Heart right ventricle (tissue), 16 donors: Measurements from ENCODE around the gene SDF2L1. TPM values are rescaled to one million over a fixed set of nuclear protein-coding genes. Genes with fewer than 3 reads are reported as not detected.
A peak's percentile ranks its signal among the peaks of the same experiment; 100 is the strongest.
"Not testable (repeated sequence)": the region's sequence is repeated elsewhere in the genome, so short reads cannot be mapped to it uniquely, and the experiment has no call there.

Experiments
- ATAC-seq, 8 donors: fragments of 200-7000 bp; cut with Tn5 transposase; one replicate each; pipeline ENCODE4 v1.9.1; 2020; ENCODE audit warnings: mild to moderate bottlenecking in 8 of 8, moderate library complexity in 8 of 8, moderate number of reproducible peaks in 1 of 8
- DNase-seq, 2 donors: peaks; one replicate each; pipeline ENCODE4 v3.0.0-alpha.2; 2020
- H3K27ac ChIP-seq, 10 donors: fragments of 200-600 bp; sonication (generic) in 2 of 10; one replicate each; pipeline versions ENCODE4 v1.5.0 to v1.8.0; 2020 to 2022; ENCODE audit warnings: mild to moderate bottlenecking in 3 of 10
- H3K27me3 ChIP-seq, 7 donors: fragments of 200-600 bp; one replicate each; pipeline ENCODE4 v1.8.0; 2021 to 2022; ENCODE audit warnings: mild to moderate bottlenecking in 2 of 7
- H3K36me3 ChIP-seq, 9 donors: fragments of 200-600 bp; sonication (generic) in 1 of 9; one replicate each; pipeline versions ENCODE4 v1.5.0 to v1.8.0; 2020 to 2022; ENCODE audit warnings: mild to moderate bottlenecking in 2 of 9
- H3K4me1 ChIP-seq, 9 donors: fragments of 200-600 bp; sonication (generic) in 1 of 9; one replicate each; pipeline versions ENCODE4 v1.5.0 to v1.8.0; 2020 to 2022; ENCODE audit warnings: mild to moderate bottlenecking in 4 of 9
- H3K4me3 ChIP-seq, 10 donors: fragments of 200-600 bp; sonication (generic) in 2 of 10; one replicate each; pipeline versions ENCODE4 v1.5.0 to v1.8.0; 2020 to 2022; ENCODE audit warnings: mild to moderate bottlenecking in 7 of 10, moderate library complexity in 2 of 10
- H3K9me3 ChIP-seq, 11 donors: fragments of 200-600 bp in 10 of 11; sonication (generic) in 2 of 11; one replicate each; pipeline versions ENCODE4 v1.5.0 to v1.8.0; 2013 to 2022; ENCODE audit warnings: mild to moderate bottlenecking in 2 of 11, control low read depth in 1 of 11, moderate library complexity in 1 of 11
- WGBS, 2 donors: extraction: QIAGEN DNeasy Blood & Tissue Kit; methylation state at CpG; one replicate each; pipeline ENCODE4 v1.1.7; 2013; ENCODE audit warnings: inconsistent platforms in 1 of 2; 5-methylcytosine and 5-hydroxymethylcytosine counted together
- intact Hi-C, 10 donors: fragments of 100-400 bp; cut with DNase I; formaldehyde crosslinking; loops; one replicate each; pipeline versions ENCODE4 v1.11.1 to v1.14.2; 2022
- microRNA-seq, 2 donors: library from miRNA; unstranded; fragments of <30 nt; microRNA quantifications; one replicate each; pipeline ENCODE4 v1.2.0, GENCODE V29; 2021
- polyA plus RNA-seq, 2 donors: library from polyadenylated mRNA; stranded (reverse); fragments of 200-250 nt; gene quantifications; one replicate each; pipeline ENCODE4 v1.2.3, GENCODE V29; 2013
- total RNA-seq, 10 donors: library from RNA; stranded (reverse); fragmentation: NEBNext Ultra II Directional in 3 of 10; extraction: Animal tissue kit (Norgen Biotek cat#: 25700) in 3 of 10; gene quantifications; one replicate each; pipeline versions ENCODE4 v1.2.1 to v1.2.4, GENCODE V29; 2021 to 2023
- TF ChIP-seq, protein P1 (sequence below), 9 donors: fragments of 200-600 bp; sonication (generic) in 2 of 9; IDR thresholded peaks; one replicate each; pipeline versions ENCODE4 v1.5.0 to v1.8.0; 2021 to 2022; ENCODE audit warnings: antibody characterized with exemption in 9 of 9, mild to moderate bottlenecking in 5 of 9, moderate library complexity in 1 of 9
- donor health status: Arrhythmogenic right ventricular cardiomyopathy.
- donor health status: ischemic (EF 13 %, LVEDD 7.1; RV severe dilation, severe dysfunction).
- donor health status: healthy with polysubstance abuse.
- donor health status: DM: no; HTN: yes; CAD: no.
- donor health status: DM: no; HTN: no; CAD: no.
- donor health status: ischemic (EF 25% LVEDD 6.9; RV normal size, moderate dysfunction).
- donor health status: ischemic (EF 25% LVEDD 5.7; RV mildly dilated, moderate dysfunction).
- donor health status: healthy.
- donor health status: DM: yes; HTN: yes; CAD: no.
- donor health status: Ischemic cardiomyopathy.
- donor health status: ischemic (EF 35%, LVEDD 5.7; RV mildly dilated, moderate dysfunction).
- donor health status: nonischemic (EF 11% LVEDD 7.7; RV severe dilation, severe dysfunction).
- donor health status: DM: yes; HTN: yes; CAD: no.
- donor health status: PGD.
- donor health status: ischemic (EF 29% LVEDD 5.4; RV normal size, mild dysfunction).
- donor health status: nonischemic (EF 23%, LVEDD 6.1; RV moderate dilation, normal function).

The SDF2L1 gene
- total and polyA plus RNA-seq, 12 donors = 10.8 to 325 (median 18.3) TPM

DNA sequence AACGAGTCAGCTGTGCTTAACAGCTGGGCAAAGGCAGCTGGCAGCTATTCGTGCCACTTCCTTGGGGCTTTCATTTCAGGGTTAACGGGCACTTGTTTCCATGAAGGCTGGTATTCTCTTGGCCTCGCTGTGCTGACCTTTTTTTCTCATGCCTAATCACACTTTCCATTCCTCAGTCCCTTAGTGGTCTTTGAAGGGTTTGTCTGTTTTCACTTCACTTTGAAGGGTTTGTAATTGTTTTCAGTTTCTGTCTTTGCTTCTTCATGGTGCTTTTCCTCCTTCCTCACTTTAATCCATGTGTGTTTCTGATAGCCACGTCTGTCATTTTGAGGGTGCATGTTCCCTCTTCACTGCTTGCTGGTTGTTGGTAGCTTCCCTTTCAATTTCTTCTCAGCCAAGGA is 48.3 kb downstream of the SDF2L1 start:
- 61 to 63% methylated on average over 5 of the region's 5 CpGs for WGBS, 2 donors
- ATAC-seq (no peak), DNase-seq (no peak)
- peak overlapping the region in 1 of 10 donors; percentile 14 for H3K27ac ChIP-seq
- H3K27me3 ChIP-seq = no peaks in the 10 kb centered on the region
- H3K4me1 ChIP-seq = no peaks in the 10 kb centered on the region
- intact Hi-C loops = no loop called here
- no peaks in the 10 kb centered on the region for H3K9me3 ChIP-seq
- TF ChIP-seq, protein P1, sequence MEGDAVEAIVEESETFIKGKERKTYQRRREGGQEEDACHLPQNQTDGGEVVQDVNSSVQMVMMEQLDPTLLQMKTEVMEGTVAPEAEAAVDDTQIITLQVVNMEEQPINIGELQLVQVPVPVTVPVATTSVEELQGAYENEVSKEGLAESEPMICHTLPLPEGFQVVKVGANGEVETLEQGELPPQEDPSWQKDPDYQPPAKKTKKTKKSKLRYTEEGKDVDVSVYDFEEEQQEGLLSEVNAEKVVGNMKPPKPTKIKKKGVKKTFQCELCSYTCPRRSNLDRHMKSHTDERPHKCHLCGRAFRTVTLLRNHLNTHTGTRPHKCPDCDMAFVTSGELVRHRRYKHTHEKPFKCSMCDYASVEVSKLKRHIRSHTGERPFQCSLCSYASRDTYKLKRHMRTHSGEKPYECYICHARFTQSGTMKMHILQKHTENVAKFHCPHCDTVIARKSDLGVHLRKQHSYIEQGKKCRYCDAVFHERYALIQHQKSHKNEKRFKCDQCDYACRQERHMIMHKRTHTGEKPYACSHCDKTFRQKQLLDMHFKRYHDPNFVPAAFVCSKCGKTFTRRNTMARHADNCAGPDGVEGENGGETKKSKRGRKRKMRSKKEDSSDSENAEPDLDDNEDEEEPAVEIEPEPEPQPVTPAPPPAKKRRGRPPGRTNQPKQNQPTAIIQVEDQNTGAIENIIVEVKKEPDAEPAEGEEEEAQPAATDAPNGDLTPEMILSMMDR (IDR thresholded peaks at IDR 0.05) = no peak
- peaks cover 0 to 95% (median 54%) of the 10 kb centered on the region in 9 donors for H3K36me3 ChIP-seq
- no peak overlapping the region for H3K4me3 ChIP-seq

DNA sequence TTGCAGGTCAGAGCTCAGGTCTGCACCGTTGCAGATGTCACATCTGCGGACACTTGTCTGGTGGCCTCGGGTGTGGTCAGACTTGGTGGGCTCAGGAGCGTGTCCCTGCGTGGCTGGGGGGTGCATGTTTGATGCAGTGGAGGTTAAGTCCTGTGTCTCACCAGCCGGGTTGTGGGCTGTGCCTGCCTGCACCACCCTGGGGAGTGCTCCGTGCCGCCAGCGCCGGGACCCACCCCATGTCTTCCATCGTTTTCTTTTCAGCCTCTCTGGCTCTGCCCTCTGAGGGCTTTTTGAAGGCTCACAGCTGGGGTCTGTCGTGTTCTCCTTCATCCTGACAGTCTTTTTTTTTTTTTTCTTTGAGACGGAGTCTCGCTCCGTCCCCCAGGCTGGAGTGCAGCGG is 49.7 kb downstream of the SDF2L1 start:
- H3K36me3 ChIP-seq = peaks cover 0 to 95% (median 49%) of the 10 kb centered on the region in 9 donors
- H3K4me3 ChIP-seq = no peak overlapping the region
- TF ChIP-seq, protein P1 (IDR thresholded peaks at IDR 0.05) = no peak
- H3K27ac ChIP-seq = no peak overlapping the region
- 83 to 89% methylated on average over 14 to 16 of the region's 16 CpGs for WGBS, 2 donors
- H3K9me3 ChIP-seq = no peaks in the 10 kb centered on the region
- H3K4me1 ChIP-seq = no peaks in the 10 kb centered on the region
- no peak for DNase-seq
- intact Hi-C loops = no loop called here
- H3K27me3 ChIP-seq = no peaks in the 10 kb centered on the region
- no peak for ATAC-seq

DNA sequence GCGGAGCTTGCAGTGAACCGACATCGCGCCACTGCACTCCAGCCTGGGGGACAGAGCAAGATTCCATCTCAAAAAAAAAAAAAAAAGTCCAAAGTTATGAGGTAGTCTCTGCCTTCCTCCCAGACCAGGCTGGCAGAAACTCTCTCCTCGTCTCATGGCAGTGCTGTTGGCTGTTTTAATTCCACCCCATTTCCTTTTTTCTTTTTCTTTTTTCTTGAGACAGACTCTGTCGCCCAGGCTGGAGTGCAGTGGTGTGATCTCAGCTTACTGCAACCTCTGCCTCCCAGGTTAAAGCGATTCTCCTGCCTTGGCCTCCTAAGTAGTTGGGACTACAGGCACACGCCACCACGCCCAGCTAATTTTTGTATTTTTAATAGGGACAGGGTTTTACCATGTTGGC is 50.8 kb downstream of the SDF2L1 start:
- 90 to 96% methylated on average over 9 of the region's 9 CpGs for WGBS, 2 donors
- H3K27ac ChIP-seq, ATAC-seq, H3K4me3 ChIP-seq, DNase-seq, H3K27me3 ChIP-seq, H3K9me3 ChIP-seq, intact Hi-C loops: not testable (repeated sequence)
- peaks cover 0 to 10% (median 4%) of the 10 kb centered on the region in 9 donors for H3K4me1 ChIP-seq
- peaks cover 0 to 95% (median 49%) of the 10 kb centered on the region in 9 donors for H3K36me3 ChIP-seq

DNA sequence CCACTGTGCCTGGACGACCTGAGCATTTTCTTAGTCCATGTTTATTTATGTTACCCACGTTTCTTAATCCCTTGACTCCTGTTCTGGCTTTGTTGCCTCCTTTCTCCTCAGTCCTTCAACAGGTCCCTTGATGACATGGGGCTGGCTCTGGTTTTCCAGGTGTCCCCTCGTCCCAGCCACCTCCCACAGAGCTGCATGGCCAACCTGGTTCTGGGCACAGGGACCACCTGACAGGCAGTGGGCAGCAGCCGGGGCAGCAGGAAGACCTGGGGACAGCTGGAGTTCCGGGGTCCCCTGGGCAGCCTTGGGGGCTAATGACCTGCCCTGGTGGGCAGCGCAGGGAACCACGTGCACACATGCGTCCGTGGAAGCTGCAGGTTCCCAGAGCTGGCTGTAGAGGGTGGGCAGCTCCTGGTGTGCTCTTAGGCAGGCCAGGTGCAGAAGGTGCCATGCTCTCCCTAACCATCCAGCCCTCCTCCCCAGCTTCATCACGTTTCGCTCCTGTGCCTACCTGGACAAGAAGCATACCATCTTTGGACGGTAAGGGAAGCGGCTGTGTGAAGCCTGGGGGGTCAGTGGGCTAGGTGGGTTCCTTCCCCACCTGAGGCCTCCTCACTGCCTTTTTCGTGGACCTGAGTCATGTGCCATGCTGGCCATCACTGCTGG is 51.4 kb downstream of the SDF2L1 start:
- TF ChIP-seq, protein P1 (IDR thresholded peaks at IDR 0.05) = no peak
- 91 to 94% methylated on average over 14 of the region's 14 CpGs for WGBS, 2 donors
- intact Hi-C loops = no loop called here
- no peaks in the 10 kb centered on the region for H3K9me3 ChIP-seq
- H3K36me3 ChIP-seq = peaks cover 0 to 89% (median 47%) of the 10 kb centered on the region in 9 donors
- no peak overlapping the region for H3K27ac ChIP-seq
- H3K4me1 ChIP-seq = peaks cover 0 to 16% (median 10%) of the 10 kb centered on the region in 9 donors
- DNase-seq = no peak
- no peak overlapping the region for H3K4me3 ChIP-seq
- no peaks in the 10 kb centered on the region for H3K27me3 ChIP-seq
- ATAC-seq = peak in 1 of 8 donors; percentile 11

Small RNA genes within 50 kb of the gene (microRNA-seq; reads per million reads assigned to microRNA genes)
- gene MIR130B (196 to 280 reads per million in 2 donors), gene MIR301B (0 to 0.51 reads per million in 2 donors)

Other genes with a start within 250 kb of the SDF2L1 start
- gene HIC2, start 224.9 kb upstream of the SDF2L1 start, total RNA-seq = 1 to 10 TPM; 1.2 to 2.4 (median 1.8) TPM
- 1 to 10 TPM in 1 of 2 donors, under 1 TPM in 1; 0.65 to 2.0 TPM for gene HIC2, start 224.9 kb upstream of the SDF2L1 start, polyA plus RNA-seq
- gene TMEM191C, start 174.9 kb upstream of the SDF2L1 start, total RNA-seq = 1 to 10 TPM in 2 of 10 donors, under 1 TPM in 6, not detected in 2; 0.26 to 1.8 (median 0.85) TPM
- gene TMEM191C, start 174.9 kb upstream of the SDF2L1 start, polyA plus RNA-seq = 1 to 10 TPM in 1 of 2 donors, under 1 TPM in 1; 0.70 to 1.1 TPM
- under 1 TPM in 6 of 10 donors, not detected in 4; 0.05 to 0.32 (median 0.14) TPM for gene RIMBP3C, start 90.8 kb upstream of the SDF2L1 start, total RNA-seq
- not detected for gene RIMBP3C, start 90.8 kb upstream of the SDF2L1 start, polyA plus RNA-seq
- gene UBE2L3, start 74.6 kb upstream of the SDF2L1 start, total RNA-seq = 10 to 100 TPM; 43.1 to 61.3 (median 49.5) TPM
- 10 to 100 TPM; 52.1 to 63.6 TPM for gene UBE2L3, start 74.6 kb upstream of the SDF2L1 start, polyA plus RNA-seq
- gene YDJC, start 12.3 kb upstream of the SDF2L1 start, total RNA-seq = 1 to 10 TPM; 2.3 to 6.1 (median 4.0) TPM
- gene YDJC, start 12.3 kb upstream of the SDF2L1 start, polyA plus RNA-seq = 10 to 100 TPM; 12.7 to 26.4 TPM
- under 1 TPM in 6 of 10 donors, not detected in 4; 0.11 to 0.35 (median 0.28) TPM for gene CCDC116, start 9.5 kb upstream of the SDF2L1 start, total RNA-seq
- gene CCDC116, start 9.5 kb upstream of the SDF2L1 start, polyA plus RNA-seq = 1 to 10 TPM in 1 of 2 donors, under 1 TPM in 1; 0.19 to 1.2 TPM
- 10 to 100 TPM; 20.4 to 31.0 (median 25.8) TPM for gene PPIL2, start 23.7 kb downstream of the SDF2L1 start, total RNA-seq
- 10 to 100 TPM; 18.4 to 31.9 TPM for gene PPIL2, start 23.7 kb downstream of the SDF2L1 start, polyA plus RNA-seq
- gene YPEL1, start 93.5 kb downstream of the SDF2L1 start, total RNA-seq = 10 to 100 TPM in 3 of 10 donors, 1 to 10 TPM in 7; 1.5 to 14.6 (median 8.0) TPM
- 1 to 10 TPM; 1.7 to 4.2 TPM for gene YPEL1, start 93.5 kb downstream of the SDF2L1 start, polyA plus RNA-seq
- gene MAPK1, start 225.3 kb downstream of the SDF2L1 start, total RNA-seq = 100 to 1,000 TPM in 6 of 10 donors, 10 to 100 TPM in 4; 85.4 to 124 (median 105) TPM
- 10 to 100 TPM in 1 of 2 donors, 1 to 10 TPM in 1; 8.3 to 14.7 TPM for gene MAPK1, start 225.3 kb downstream of the SDF2L1 start, polyA plus RNA-seq